Measurements from ENCODE around the gene RNF166. TPM values are rescaled to one million over a fixed set of nuclear protein-coding genes. Genes with fewer than 3 reads are reported as not detected.

RNF166 gene
- polyA plus RNA-seq, 4 donors = 9.2 to 15.1 (median 12.1) TPM

GRCh38 chr16:88700636-88701482 lies 5.3 kb downstream of the RNF166 start:
- Histone ChIP-seq H3K4me1 (ENCODE audit: control insufficient read depth in 3 of 3, insufficient read depth in 2 of 3, low read depth in 1 of 3, low read length in 2 of 3) (peaks cover 0 to 10% (median 0%) of the 10 kb centered on the region in 3 donors), H3K9me3 (ENCODE audit: control insufficient read depth in 2 of 2, insufficient read depth in 1 of 2, low read depth in 1 of 2, low read length in 1 of 2) (no peaks in the 10 kb centered on the region), H3K36me3 (ENCODE audit: control insufficient read depth in 3 of 3, insufficient read depth in 2 of 3, low read depth in 1 of 3, low read length in 3 of 3) (peaks cover 4 to 70% (median 7%) of the 10 kb centered on the region in 3 donors), H3K27me3 (ENCODE audit: control insufficient read depth in 3 of 3, insufficient read depth in 3 of 3, low read length in 3 of 3) (no peaks in the 10 kb centered on the region), H3K27ac (ENCODE audit: low read depth in 1 of 3, low read length in 2 of 3) (peak overlapping the region in 2 of 3 donors; percentile 81 to 91), H3K4me3 (ENCODE audit: low read depth in 1 of 3, low read length in 3 of 3) (peak overlapping the region in 2 of 3 donors; percentile 26 to 42)
- FAIRE-seq (no peak), DNase-seq (peak; percentile 42 to 68)
- 49 to 78% (median 54%) methylated on average over 39 to 42 of the region's 42 CpGs for WGBS, 3 donors

- no peak overlapping the region for H3K4me3 ChIP-seq (ENCODE audit: low read depth in 1 of 3, low read length in 3 of 3)
- peaks cover 0 to 7% (median 0%) of the 10 kb centered on the region in 3 donors for H3K4me1 ChIP-seq (ENCODE audit: control insufficient read depth in 3 of 3, insufficient read depth in 2 of 3, low read depth in 1 of 3, low read length in 2 of 3)
- WGBS, 3 donors = 55 to 72% (median 70%) methylated on average over 14 of the region's 14 CpGs
- FAIRE-seq (no peak), DNase-seq (no peak)
- H3K36me3 ChIP-seq (ENCODE audit: control insufficient read depth in 3 of 3, insufficient read depth in 2 of 3, low read depth in 1 of 3, low read length in 3 of 3) = peaks cover 4 to 76% (median 7%) of the 10 kb centered on the region in 3 donors
- H3K9me3 ChIP-seq (ENCODE audit: control insufficient read depth in 2 of 2, insufficient read depth in 1 of 2, low read depth in 1 of 2, low read length in 1 of 2) = no peaks in the 10 kb centered on the region
- no peaks in the 10 kb centered on the region for H3K27me3 ChIP-seq (ENCODE audit: control insufficient read depth in 3 of 3, insufficient read depth in 3 of 3, low read length in 3 of 3)
- peak overlapping the region in 2 of 3 donors; percentile 27 to 86 for H3K27ac ChIP-seq (ENCODE audit: low read depth in 1 of 3, low read length in 2 of 3)
Observed at GRCh38 chr16:88700322-88700635, 5.9 kb downstream of the RNF166 start.

- H3K27me3 ChIP-seq (ENCODE audit: control insufficient read depth in 3 of 3, insufficient read depth in 3 of 3, low read length in 3 of 3) = no peaks in the 10 kb centered on the region
- no peak overlapping the region for H3K4me3 ChIP-seq (ENCODE audit: low read depth in 1 of 3, low read length in 3 of 3)
- no peak overlapping the region for H3K27ac ChIP-seq (ENCODE audit: low read depth in 1 of 3, low read length in 2 of 3)
- H3K36me3 ChIP-seq (ENCODE audit: control insufficient read depth in 3 of 3, insufficient read depth in 2 of 3, low read depth in 1 of 3, low read length in 3 of 3) = peaks cover 4 to 79% (median 7%) of the 10 kb centered on the region in 3 donors
- no peaks in the 10 kb centered on the region for H3K9me3 ChIP-seq (ENCODE audit: control insufficient read depth in 2 of 2, insufficient read depth in 1 of 2, low read depth in 1 of 2, low read length in 1 of 2)
- H3K4me1 ChIP-seq (ENCODE audit: control insufficient read depth in 3 of 3, insufficient read depth in 2 of 3, low read depth in 1 of 3, low read length in 2 of 3) = no peaks in the 10 kb centered on the region
- no peak for FAIRE-seq
- 94 to 97% (median 95%) methylated on average over 14 to 16 of the region's 16 CpGs for WGBS, 3 donors
- DNase-seq = no peak
Observed at GRCh38 chr16:88699180-88699579, 7.0 kb downstream of the RNF166 start.

- Histone ChIP-seq H3K27ac (ENCODE audit: low read depth in 1 of 3, low read length in 2 of 3) (no peak overlapping the region), H3K4me3 (ENCODE audit: low read depth in 1 of 3, low read length in 3 of 3) (no peak overlapping the region), H3K36me3 (ENCODE audit: control insufficient read depth in 3 of 3, insufficient read depth in 2 of 3, low read depth in 1 of 3, low read length in 3 of 3) (peaks cover 4 to 78% (median 7%) of the 10 kb centered on the region in 3 donors), H3K9me3 (ENCODE audit: control insufficient read depth in 2 of 2, insufficient read depth in 1 of 2, low read depth in 1 of 2, low read length in 1 of 2) (no peaks in the 10 kb centered on the region), H3K4me1 (ENCODE audit: control insufficient read depth in 3 of 3, insufficient read depth in 2 of 3, low read depth in 1 of 3, low read length in 2 of 3) (no peaks in the 10 kb centered on the region), H3K27me3 (ENCODE audit: control insufficient read depth in 3 of 3, insufficient read depth in 3 of 3, low read length in 3 of 3) (no peaks in the 10 kb centered on the region)
- no peak for DNase-seq
- no peak for FAIRE-seq
- 92 to 96% (median 92%) methylated on average over 23 to 25 of the region's 25 CpGs for WGBS, 3 donors
Observed at GRCh38 chr16:88698646-88699045, 7.6 kb downstream of the RNF166 start.

- Histone ChIP-seq H3K36me3 (ENCODE audit: control insufficient read depth in 3 of 3, insufficient read depth in 2 of 3, low read depth in 1 of 3, low read length in 3 of 3) (peaks cover 4 to 72% (median 7%) of the 10 kb centered on the region in 3 donors), H3K27me3 (ENCODE audit: control insufficient read depth in 3 of 3, insufficient read depth in 3 of 3, low read length in 3 of 3) (no peaks in the 10 kb centered on the region), H3K9me3 (ENCODE audit: control insufficient read depth in 2 of 2, insufficient read depth in 1 of 2, low read depth in 1 of 2, low read length in 1 of 2) (no peaks in the 10 kb centered on the region), H3K4me3 (ENCODE audit: low read depth in 1 of 3, low read length in 3 of 3) (no peak overlapping the region), H3K27ac (ENCODE audit: low read depth in 1 of 3, low read length in 2 of 3) (no peak overlapping the region), H3K4me1 (ENCODE audit: control insufficient read depth in 3 of 3, insufficient read depth in 2 of 3, low read depth in 1 of 3, low read length in 2 of 3) (no peaks in the 10 kb centered on the region)
- 86 to 91% (median 90%) methylated on average over 35 to 37 of the region's 37 CpGs for WGBS, 3 donors
- DNase-seq (no peak), FAIRE-seq (no peak)
Observed at GRCh38 chr16:88697831-88698615, 8.2 kb downstream of the RNF166 start.

GRCh38 chr16:88697116-88697830 lies 8.9 kb downstream of the RNF166 start:
- 92 to 94% (median 93%) methylated on average over 39 to 47 of the region's 47 CpGs for WGBS, 3 donors
- FAIRE-seq (no peak), DNase-seq (no peak)
- Histone ChIP-seq H3K27ac (ENCODE audit: low read depth in 1 of 3, low read length in 2 of 3) (no peak overlapping the region), H3K27me3 (ENCODE audit: control insufficient read depth in 3 of 3, insufficient read depth in 3 of 3, low read length in 3 of 3) (no peaks in the 10 kb centered on the region), H3K36me3 (ENCODE audit: control insufficient read depth in 3 of 3, insufficient read depth in 2 of 3, low read depth in 1 of 3, low read length in 3 of 3) (peaks cover 4 to 65% (median 7%) of the 10 kb centered on the region in 3 donors), H3K4me3 (ENCODE audit: low read depth in 1 of 3, low read length in 3 of 3) (no peak overlapping the region), H3K9me3 (ENCODE audit: control insufficient read depth in 2 of 2, insufficient read depth in 1 of 2, low read depth in 1 of 2, low read length in 1 of 2) (no peaks in the 10 kb centered on the region), H3K4me1 (ENCODE audit: control insufficient read depth in 3 of 3, insufficient read depth in 2 of 3, low read depth in 1 of 3, low read length in 2 of 3) (no peaks in the 10 kb centered on the region)

- no peaks in the 10 kb centered on the region for H3K4me1 ChIP-seq (ENCODE audit: control insufficient read depth in 3 of 3, insufficient read depth in 2 of 3, low read depth in 1 of 3, low read length in 2 of 3)
- no peaks in the 10 kb centered on the region for H3K27me3 ChIP-seq (ENCODE audit: control insufficient read depth in 3 of 3, insufficient read depth in 3 of 3, low read length in 3 of 3)
- H3K4me3 ChIP-seq (ENCODE audit: low read depth in 1 of 3, low read length in 3 of 3) = no peak overlapping the region
- H3K27ac ChIP-seq (ENCODE audit: low read depth in 1 of 3, low read length in 2 of 3) = no peak overlapping the region
- DNase-seq = no peak
- WGBS, 3 donors = 84 to 91% (median 86%) methylated on average over 14 of the region's 14 CpGs
- H3K9me3 ChIP-seq (ENCODE audit: control insufficient read depth in 2 of 2, insufficient read depth in 1 of 2, low read depth in 1 of 2, low read length in 1 of 2) = no peaks in the 10 kb centered on the region
- no peak for FAIRE-seq
- peaks cover 4 to 63% (median 7%) of the 10 kb centered on the region in 3 donors for H3K36me3 ChIP-seq (ENCODE audit: control insufficient read depth in 3 of 3, insufficient read depth in 2 of 3, low read depth in 1 of 3, low read length in 3 of 3)
Observed at GRCh38 chr16:88696441-88696840, 9.8 kb downstream of the RNF166 start.

GRCh38 chr16:88695753-88696152 lies 10.5 kb downstream of the RNF166 start:
- H3K27ac ChIP-seq (ENCODE audit: low read depth in 1 of 3, low read length in 2 of 3) = no peak overlapping the region
- no peaks in the 10 kb centered on the region for H3K4me1 ChIP-seq (ENCODE audit: control insufficient read depth in 3 of 3, insufficient read depth in 2 of 3, low read depth in 1 of 3, low read length in 2 of 3)
- DNase-seq (no peak), FAIRE-seq (no peak)
- 93 to 95% (median 94%) methylated on average over 7 of the region's 7 CpGs for WGBS, 3 donors
- peaks cover 4 to 56% (median 7%) of the 10 kb centered on the region in 3 donors for H3K36me3 ChIP-seq (ENCODE audit: control insufficient read depth in 3 of 3, insufficient read depth in 2 of 3, low read depth in 1 of 3, low read length in 3 of 3)
- peaks cover 0 to 1% (median 0%) of the 10 kb centered on the region in 3 donors for H3K27me3 ChIP-seq (ENCODE audit: control insufficient read depth in 3 of 3, insufficient read depth in 3 of 3, low read length in 3 of 3)
- H3K9me3 ChIP-seq (ENCODE audit: control insufficient read depth in 2 of 2, insufficient read depth in 1 of 2, low read depth in 1 of 2, low read length in 1 of 2) = no peaks in the 10 kb centered on the region
- H3K4me3 ChIP-seq (ENCODE audit: low read depth in 1 of 3, low read length in 3 of 3) = no peak overlapping the region

Measured in small intestine (tissue), 7 donors.